Measurements from ENCODE around the gene PNPLA7.
"Not testable (repeated sequence)": the region's sequence is repeated elsewhere in the genome, so short reads cannot be mapped to it uniquely, and the experiment has no call there.

Gene PNPLA7

GRCh38 chr9:137460363-137461315 is 89.6 kb downstream of the PNPLA7 start:
- no peak for DNase-seq (ENCODE audit: low read depth)

- no peak for DNase-seq (ENCODE audit: low read depth)
Observed at GRCh38 chr9:137459601-137460362, 90.4 kb downstream of the PNPLA7 start.

GRCh38 chr9:137459152-137459600 is 91.0 kb downstream of the PNPLA7 start, which contains the start of gene NSMF:
Gene NSMF (minus strand): TSS chr9:137459334. CDS start chr9:137459102, 232 bp downstream.
- DNase-seq (ENCODE audit: low read depth), result peak; percentile 88

- no peak for DNase-seq (ENCODE audit: low read depth)
Observed at GRCh38 chr9:137458194-137459151, 91.7 kb downstream of the PNPLA7 start.

DNA sequence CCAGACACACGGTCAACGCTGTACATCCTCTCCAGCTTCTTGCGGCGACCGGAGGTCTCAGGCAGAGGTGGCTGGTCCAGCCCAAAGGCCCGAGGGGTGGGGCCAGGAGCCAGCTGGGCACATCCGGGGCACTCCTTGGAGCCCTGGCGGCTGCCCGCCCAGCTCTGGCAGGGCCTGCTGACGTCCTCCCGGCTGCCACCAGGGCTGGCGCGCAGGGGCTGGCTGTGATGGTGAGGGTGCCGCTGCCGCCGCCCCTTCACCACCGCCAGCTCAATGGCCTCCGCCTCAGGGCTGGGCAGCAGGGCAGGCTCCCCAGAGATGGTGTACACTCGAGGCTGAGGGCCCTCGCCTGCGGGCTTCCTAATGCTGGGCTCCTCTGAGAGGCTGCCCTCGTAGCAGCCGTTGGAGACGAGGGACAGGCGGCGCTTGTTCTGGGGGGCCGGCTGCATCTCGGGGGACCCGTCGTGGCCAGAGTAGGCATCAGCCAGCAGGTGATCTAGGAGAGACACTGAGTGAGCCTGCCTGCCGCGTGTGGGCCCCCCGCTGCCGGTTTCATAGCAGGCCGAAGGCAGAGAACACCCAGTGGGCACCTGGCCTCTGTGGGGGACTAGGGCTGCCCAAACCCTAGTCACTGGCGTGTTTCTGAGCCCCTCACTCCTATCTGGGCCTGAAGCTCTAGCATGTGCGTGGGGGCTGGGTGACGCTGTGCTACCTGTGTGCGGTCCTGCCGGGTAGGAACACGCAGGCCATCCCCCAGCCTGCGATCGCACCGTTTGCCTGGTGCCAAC is 92.6 kb downstream of the PNPLA7 start:
- no peak for DNase-seq (ENCODE audit: low read depth)

DNA sequence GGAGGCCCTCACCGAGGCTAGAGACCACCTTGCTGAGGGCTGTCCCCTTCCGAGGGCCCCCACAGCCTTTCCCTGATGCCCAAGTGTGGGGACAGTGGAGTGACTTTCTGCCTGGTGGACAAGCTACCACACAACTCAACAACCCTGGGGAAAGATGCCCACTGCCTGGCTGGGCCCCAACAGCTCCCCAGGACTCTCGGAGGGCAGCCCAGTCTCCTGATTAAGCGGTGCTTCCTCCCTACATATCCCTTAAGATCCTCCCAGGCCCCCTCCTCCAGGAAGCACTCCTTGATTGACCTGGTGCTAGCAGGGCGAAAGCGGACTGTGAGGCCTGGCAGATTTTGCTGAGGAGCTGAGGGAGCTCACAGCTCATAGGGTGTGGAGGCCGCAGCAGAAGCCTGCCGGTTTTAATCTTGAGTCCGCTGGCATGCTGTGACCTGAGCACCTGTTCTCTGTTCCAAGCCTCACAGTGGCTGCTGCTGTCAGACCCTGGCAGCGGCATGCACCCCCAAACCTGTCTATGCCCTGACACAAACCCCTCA is 93.3 kb downstream of the PNPLA7 start:
- no peak for DNase-seq (ENCODE audit: low read depth)

- no peak for DNase-seq (ENCODE audit: low read depth)
Observed at GRCh38 chr9:137456061-137456863, 93.9 kb downstream of the PNPLA7 start.

DNA sequence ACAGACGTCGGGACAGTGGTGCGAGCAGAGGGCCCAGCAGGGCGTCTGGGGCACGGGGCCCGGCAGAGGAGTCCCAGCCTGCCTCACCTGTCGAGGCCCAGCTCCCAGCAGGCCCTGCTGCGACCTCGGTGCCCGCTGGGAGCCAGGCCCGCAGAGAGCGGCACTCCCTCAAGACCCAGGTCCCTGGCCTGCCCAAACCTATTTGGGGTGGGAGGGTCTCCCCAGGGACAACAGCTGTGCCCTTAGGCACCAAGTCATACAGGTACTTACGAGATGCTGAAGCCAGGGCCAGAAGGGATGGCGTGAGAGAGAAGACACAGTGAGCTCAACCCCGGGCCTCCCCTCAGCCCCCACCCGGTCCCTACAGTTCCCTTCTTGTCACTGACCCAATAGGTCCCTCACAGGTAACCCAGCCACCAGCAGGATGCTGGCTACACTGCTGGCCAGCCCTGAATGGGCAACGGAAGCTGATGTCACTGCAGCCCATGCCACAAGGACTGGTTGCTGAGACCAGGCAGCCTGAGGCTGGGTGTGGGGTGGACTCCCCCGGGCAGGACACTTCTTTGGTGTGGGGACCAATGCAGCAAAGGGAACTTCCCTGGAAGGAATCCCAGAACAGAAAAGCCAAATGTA is 94.7 kb downstream of the PNPLA7 start:
- DNase-seq (ENCODE audit: low read depth), result no peak

DNA sequence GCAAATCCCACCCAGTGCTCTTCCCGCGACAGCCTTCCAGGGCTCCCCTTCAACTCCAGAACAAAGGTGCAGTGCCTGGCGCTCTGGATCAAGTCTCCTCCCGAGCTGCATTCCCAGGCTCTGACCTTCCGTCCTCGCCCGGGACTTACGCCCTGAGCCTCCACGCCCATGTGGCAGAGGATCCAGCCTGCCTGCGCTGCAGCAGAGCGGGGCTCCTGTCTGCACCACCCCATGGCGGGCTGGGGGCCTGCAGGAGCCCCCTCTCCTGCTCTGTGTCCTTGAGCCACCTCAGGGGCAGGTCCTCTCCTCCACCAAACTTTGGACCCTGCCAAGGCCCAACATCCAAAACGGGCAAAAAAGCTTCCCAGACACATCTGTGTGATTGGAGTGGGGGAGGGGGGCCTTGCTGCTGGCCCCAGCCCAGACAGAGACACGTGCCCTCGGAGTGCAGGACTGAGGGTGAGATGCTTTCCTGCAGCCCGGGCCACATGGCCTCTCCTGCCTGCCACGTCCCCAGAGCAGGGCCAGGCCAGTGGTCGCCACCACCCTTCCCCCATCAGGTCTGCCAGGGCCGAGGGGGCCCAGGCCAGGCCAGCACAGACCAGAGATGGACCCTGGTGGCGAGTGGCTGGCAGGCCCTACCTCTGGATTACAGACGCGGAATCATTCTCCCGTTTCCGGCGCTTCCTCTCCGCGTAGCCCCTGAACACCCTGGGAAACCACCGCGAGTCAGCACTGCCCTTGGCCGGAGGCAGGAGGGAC is 95.4 kb downstream of the PNPLA7 start:
- DNase-seq (ENCODE audit: low read depth), result no peak

DNA sequence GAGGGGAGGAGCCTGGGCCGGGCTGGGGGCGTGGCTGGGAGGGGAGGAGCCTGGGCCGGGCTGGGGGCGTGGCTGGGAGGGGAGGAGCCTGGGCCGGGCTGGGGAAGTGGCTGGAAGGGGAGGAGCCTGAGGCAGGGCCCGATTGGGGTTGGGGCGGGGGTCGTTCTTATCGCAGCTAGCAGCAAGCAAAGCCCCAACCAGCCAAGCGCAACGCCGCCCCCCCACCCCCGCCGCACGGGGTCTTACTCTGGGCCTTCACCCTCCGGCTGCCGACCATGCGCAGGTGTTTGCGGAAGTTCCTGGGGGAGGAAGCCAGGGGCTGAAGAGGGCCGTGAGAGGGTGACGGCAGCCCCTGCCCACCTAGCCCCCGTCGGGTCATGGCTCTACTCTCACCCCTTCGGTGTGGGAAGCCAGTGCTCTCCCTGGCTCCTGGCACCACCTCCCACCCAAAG is 96.0 kb downstream of the PNPLA7 start:
- no peak for DNase-seq (ENCODE audit: low read depth)

GRCh38 chr9:137453643-137454081 is 96.5 kb downstream of the PNPLA7 start:
- DNase-seq (ENCODE audit: low read depth), result no peak

- no peak for DNase-seq (ENCODE audit: low read depth)
Observed at GRCh38 chr9:137452761-137453642, 97.2 kb downstream of the PNPLA7 start.

DNA sequence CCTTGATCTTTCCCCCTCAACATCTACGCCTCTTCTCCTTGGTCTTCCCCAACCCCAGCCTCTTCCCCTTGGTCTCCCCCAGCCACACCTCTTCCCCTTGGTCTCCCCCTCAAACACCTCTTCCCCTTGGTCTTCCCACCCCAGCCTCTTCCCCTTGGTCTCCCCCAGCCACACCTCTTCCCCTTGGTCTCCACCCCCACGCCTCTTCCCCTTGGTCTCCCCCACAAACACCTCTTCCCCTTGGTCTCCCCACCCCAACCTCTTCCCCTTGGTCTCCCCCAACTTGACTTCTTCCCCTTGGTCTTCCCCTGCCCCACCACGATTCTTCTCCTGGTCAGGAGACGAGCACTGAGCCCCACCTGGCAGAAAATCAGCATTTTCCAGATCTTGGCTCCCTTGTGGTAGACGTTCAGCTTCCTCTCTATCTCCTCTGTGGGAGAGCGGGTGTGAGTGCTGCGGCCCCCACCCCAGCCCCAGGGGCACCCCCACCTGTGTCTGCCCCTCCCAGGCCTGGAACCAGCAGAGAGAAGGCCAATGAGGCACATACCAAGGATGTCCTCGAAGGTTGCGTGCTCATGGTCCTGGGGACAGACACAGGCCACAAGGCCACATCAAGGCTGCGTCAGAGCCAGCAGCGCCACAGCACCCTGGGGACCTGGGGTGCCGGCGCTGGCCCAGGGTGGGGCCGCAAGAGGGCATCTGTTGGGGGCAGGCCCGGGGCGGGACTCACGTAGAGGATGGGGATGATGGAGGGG is 98.0 kb downstream of the PNPLA7 start:
- no peak for DNase-seq (ENCODE audit: low read depth)

DNA sequence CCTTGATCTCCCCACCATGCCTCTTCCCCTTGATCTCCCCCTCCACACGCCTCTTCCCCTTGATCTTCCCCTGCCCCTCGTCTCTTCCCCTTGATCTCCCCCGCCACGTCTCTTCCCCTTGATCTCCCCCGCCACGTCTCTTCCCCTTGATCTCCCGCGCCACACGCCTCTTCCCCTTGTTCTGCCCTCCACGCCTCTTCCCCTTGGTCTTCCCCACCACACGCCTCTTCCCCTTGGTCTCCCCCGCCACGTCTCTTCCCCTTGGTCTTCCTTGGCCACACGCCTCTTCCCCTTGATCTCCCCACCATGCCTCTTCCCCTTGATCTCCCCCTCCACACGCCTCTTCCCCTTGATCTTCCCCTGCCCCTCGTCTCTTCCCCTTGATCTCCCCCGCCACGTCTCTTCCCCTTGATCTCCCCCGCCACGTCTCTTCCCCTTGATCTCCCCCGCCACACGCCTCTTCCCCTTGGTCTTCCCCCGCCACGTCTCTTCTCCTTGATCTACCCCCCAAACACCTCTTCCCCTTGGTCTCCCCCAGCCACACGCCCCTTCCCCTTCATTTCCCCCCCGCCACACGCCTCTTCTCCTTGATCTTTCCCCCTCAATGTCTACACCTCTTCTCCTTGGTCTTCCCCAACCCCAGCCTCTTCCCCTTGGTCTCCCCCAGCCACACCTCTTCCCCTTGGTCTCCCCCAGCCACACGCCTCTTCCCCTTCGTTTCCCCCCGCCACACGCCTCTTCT is 98.8 kb downstream of the PNPLA7 start:
- not testable (repeated sequence) for DNase-seq (ENCODE audit: low read depth)

DNA sequence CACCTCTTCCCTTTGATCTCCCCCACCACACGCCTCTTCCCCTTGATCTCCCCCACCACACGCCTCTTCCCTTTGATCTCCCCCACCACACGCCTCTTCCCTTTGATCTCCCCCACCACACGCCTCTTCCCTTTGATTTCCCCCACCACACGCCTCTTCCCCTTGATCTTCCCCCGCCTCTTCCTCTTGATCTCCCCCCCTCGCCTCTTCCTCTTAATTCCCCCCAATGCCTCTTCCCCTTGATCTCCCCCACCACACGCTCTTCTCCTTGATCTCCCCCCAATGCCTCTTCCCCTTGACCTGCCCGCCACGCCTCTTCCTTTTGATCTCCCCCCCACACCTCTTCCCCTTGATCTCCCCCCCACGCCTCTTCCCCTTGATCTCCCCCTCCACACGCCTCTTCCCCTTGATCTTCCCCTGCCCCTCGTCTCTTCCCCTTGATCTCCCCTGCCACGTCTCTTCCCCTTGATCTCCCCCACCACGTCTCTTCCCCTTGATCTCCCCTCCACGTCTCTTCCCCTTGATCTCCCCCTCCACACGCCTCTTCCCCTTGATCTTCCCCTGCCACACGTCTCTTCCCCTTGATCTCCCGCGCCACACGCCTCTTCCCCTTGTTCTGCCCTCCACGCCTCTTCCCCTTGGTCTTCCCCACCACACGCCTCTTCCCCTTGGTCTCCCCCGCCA is 99.5 kb downstream of the PNPLA7 start:
- DNase-seq (ENCODE audit: low read depth), result not testable (repeated sequence)
